GM12872 (cell line): ENCODE measurements around the gene ASB4.

Experiments
- TF ChIP-seq, protein P1 (sequence below): IDR thresholded peaks from 3 replicates; pipeline ENCODE4 v1.5.1; 2011; ENCODE audit warnings: low read depth, mild to moderate bottlenecking, low read length, moderate library complexity; ENCODE audit not compliant: insufficient read depth

The ASB4 gene

DNA sequence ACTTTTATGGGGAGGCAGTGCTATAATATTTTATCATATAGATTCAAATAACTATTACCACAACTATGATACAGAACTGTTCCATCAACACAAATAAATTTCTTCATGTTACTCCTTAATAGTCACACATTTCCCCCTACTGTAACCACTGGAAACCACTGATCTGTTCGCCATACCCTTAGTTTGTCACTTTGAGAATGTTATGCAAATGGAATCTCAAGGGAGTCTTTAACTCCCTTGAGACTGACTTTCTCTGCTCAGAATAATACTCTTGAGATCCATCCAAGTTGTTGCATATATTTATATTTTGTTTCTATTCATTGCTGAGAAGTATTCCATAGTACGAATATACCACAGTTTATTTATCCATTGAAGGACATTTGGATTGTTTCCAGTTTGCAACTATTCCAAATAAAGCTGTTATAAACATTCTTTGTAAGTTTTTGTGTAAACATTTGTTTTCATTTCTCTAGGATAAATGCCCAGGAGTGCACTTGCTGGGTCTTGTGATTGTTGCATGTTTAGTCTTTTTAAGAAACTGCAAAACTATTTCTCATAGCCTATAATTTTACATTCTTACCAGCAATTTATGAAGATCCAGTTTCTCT is 31.2 kb upstream of the ASB4 start:
- TF ChIP-seq, protein P1, sequence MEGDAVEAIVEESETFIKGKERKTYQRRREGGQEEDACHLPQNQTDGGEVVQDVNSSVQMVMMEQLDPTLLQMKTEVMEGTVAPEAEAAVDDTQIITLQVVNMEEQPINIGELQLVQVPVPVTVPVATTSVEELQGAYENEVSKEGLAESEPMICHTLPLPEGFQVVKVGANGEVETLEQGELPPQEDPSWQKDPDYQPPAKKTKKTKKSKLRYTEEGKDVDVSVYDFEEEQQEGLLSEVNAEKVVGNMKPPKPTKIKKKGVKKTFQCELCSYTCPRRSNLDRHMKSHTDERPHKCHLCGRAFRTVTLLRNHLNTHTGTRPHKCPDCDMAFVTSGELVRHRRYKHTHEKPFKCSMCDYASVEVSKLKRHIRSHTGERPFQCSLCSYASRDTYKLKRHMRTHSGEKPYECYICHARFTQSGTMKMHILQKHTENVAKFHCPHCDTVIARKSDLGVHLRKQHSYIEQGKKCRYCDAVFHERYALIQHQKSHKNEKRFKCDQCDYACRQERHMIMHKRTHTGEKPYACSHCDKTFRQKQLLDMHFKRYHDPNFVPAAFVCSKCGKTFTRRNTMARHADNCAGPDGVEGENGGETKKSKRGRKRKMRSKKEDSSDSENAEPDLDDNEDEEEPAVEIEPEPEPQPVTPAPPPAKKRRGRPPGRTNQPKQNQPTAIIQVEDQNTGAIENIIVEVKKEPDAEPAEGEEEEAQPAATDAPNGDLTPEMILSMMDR: no peak

DNA sequence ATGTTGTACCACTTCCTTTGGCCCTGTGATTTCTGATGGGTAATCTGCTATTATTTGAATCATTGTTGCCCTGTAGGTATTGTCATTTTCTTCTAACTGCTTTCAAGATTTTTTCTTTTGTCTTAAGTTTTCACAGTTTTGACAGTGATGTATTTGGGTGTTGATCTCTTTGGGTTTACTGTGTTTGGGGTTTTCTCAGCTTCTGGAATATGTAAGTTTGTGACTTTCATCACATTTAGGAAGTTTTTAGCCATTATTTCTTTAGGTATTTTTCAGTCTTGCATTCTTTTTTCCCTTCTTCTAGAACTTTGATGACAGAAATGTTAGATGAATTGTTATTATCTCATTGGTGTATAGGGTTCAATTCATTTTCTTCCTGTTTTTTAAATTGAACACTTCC is 27.8 kb upstream of the ASB4 start:
- TF ChIP-seq, protein P1: no peak

DNA sequence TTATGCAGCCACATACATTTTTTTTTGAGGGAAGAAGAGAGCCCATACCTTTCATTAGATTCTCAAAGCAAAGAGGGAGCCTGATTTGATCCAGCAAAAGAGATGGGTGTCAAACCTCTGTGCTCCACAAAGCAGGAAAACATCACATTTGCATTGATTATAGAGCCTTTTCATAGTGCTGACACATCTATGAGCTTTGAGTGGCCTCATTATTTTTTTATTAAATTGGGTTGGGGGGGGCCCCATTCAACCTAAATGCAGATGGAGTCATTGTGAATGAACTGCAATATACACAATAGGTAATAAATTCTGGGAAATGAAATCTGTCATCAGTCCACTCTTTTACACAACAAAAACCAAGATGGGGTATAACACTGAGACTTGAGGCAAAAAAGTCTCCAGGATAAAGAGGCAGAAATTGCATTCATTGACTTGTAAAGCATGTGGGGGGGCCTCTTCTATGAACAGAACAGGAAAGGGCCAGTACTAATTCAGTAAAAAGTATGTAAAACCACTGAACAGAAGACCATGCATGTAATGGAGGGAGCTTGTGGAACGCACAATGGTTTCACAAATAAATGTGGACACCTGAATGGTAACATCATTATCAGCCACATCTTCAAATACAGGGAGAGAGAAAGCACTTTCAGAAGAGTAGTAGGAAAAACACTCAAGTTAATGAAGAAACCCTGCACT is 17.7 kb upstream of the ASB4 start:
- TF ChIP-seq, protein P1: no peak

DNA sequence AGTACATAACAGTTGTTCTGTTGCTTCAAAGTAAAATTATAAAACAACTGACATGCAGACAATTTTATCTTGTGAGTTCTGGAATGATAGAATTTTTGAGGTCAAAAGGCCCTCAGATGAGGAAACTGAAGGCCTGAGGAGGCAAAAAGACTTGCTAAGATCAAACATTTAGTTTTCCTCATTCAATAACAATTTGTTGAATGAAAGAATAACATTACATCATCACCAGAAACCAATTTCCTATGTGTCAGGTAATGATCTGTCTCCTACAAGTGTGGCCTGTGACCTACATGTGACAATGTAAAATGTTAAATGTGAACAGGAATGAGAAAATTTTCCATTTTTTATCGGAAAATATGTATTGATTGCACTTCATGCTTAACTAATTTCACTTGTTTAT is 16.6 kb upstream of the ASB4 start:
- TF ChIP-seq, protein P1: no peak

DNA sequence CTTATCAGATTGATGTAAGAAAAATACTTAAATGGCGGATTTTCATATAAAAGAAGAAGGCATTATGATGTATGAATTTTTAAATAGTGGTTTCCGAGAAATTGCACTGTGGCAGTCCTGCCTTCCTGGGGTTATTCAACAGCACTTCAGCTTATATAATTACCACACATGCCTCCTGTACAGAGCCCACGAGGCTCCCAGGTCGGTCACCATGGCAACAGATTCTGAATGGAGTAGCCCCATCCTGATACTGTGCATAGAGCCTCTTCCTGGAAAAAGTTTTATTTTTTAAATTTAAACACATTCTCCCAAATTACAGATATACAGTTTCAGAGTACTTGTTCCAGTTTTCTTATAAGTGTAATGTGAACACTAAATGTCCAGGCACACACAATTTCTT is 15.9 kb upstream of the ASB4 start:
- TF ChIP-seq, protein P1: no peak

DNA sequence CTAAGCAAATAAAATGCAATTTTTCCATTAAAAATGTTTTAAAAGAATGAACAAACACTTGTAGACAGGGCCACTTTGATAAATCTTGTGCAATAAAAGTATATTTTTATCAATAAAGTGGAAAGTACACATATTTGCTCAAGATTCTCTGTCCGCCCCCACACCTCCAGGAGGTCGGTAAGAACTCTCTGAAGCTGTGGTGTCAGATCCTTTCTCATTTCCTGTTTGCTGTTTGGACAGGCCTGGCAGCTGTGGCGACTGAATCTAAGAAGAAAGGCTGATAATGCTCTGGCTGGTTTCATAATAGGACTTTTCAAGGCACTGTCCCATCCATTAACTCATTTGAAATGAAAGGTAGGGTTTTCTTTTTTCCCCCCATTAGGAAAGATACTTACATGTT is 15.3 kb upstream of the ASB4 start:
- TF ChIP-seq, protein P1: no peak

DNA sequence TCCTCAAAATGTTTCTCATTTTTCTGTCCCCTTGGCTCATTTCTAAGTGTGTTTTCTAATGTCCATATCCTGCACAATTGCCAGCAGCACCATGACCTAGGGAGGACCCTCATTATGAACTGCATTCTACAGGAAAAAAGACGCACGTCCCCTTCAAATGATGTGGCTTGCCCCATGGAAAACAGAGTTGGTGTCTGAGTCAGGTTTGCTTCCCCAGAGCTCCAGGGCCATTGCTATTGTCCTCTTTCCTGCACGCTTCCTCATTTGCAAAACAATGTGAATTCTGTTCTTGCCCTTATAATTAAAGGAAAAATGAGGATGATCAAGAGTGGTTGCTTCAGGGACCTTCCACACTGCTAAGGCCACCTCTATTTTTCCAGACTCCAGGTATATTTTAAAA is 14.7 kb upstream of the ASB4 start:
- TF ChIP-seq, protein P1: no peak
